GM12874 (cell line): Measurements from ENCODE around the gene IQCC.

Experiments used
- CTCF ChIP-seq: IDR thresholded peaks from 2 replicates; pipeline ENCODE4 v1.5.1; 2011; ENCODE audit warnings: low read depth, mild to moderate bottlenecking, control low read depth, low read length, moderate library complexity; ENCODE audit not compliant: insufficient read depth

Gene IQCC

GRCh38 chr1:32179443-32180185 lies 25.9 kb upstream of the IQCC start, which contains the start of gene TXLNA:
TSS of gene TXLNA (plus strand) at chr1:32179675. CDS start at chr1:32180346, 671 bp downstream.
- TF ChIP-seq CTCF = no peak

GRCh38 chr1:32180186-32181060 lies 25.0 kb upstream of the IQCC start:
- no peak for TF ChIP-seq CTCF

- TF ChIP-seq CTCF = no peak
Measured at GRCh38 chr1:32181065-32181464, 24.4 kb upstream of the IQCC start.

GRCh38 chr1:32181563-32181962 lies 23.9 kb upstream of the IQCC start:
- TF ChIP-seq CTCF = no peak

- TF ChIP-seq CTCF = no peak
Measured at GRCh38 chr1:32182060-32182459, 23.4 kb upstream of the IQCC start.

GRCh38 chr1:32184650-32185049 lies 20.8 kb upstream of the IQCC start:
- TF ChIP-seq CTCF = no peak

GRCh38 chr1:32186077-32186476 lies 19.4 kb upstream of the IQCC start:
- TF ChIP-seq CTCF = no peak
